Naive thymus-derived CD4-positive, alpha-beta T cell (primary cell): ENCODE data around the gene GHRH. TPM values are rescaled to one million over a fixed set of nuclear protein-coding genes. Genes with fewer than 3 reads are reported as not detected.

Source experiments
- ATAC-seq: fragments of 150-1000 bp; cut with Tn5 transposase; 2 replicates; pipeline ENCODE4 v1.10.0; 2021; ENCODE audit warnings: mild to moderate bottlenecking, moderate library complexity
- CTCF ChIA-PET: fragments of 350-600 bp; sonication (Branson Sonifier 250); formaldehyde crosslinking; loops from one replicate; lab custom pipeline; 2021; ENCODE audit warnings: antibody characterized with exemption; lab: Charles Lee
- POLR2A ChIA-PET: fragments of 350-600 bp; sonication (Branson Sonifier 250); formaldehyde crosslinking; loops from one replicate; lab custom pipeline; 2021; ENCODE audit warnings: antibody characterized with exemption, inconsistent platforms; lab: Charles Lee
- DNase-seq, 9 donors: peaks; one replicate each; pipeline versions ENCODE4 v3.0.0 to v3.0.0-alpha.2; 2020 to 2022; ENCODE audit warnings: mixed read lengths in 1 of 9
- H3K27ac ChIP-seq: one replicate; pipeline ENCODE4 v1.7.0; 2013; ENCODE audit warnings: mild to moderate bottlenecking, low read depth, low read length, moderate library complexity
- H3K27me3 ChIP-seq, 2 donors: one replicate each; pipeline ENCODE4 v1.7.0; 2013; ENCODE audit warnings: low read length in 2 of 2, mild to moderate bottlenecking in 2 of 2, moderate library complexity in 2 of 2; ENCODE audit not compliant: control insufficient read depth in 2 of 2, insufficient read depth in 2 of 2
- H3K36me3 ChIP-seq, 3 experiments: 1 replicate in 2 of 3; 2 replicates in 1 of 3; pipeline ENCODE4 v1.7.0; 2013; ENCODE audit warnings: low read length in 3 of 3, mild to moderate bottlenecking in 3 of 3, moderate library complexity in 1 of 3; ENCODE audit not compliant: insufficient read depth in 3 of 3, control insufficient read depth in 2 of 3
- H3K4me1 ChIP-seq, 2 donors: one replicate each; pipeline ENCODE4 v1.7.0; 2013; ENCODE audit warnings: low read length in 2 of 2, mild to moderate bottlenecking in 2 of 2, moderate library complexity in 1 of 2; ENCODE audit not compliant: control insufficient read depth in 2 of 2, insufficient read depth in 2 of 2
- H3K4me3 ChIP-seq: 2 replicates; pipeline ENCODE4 v1.7.0; 2013; ENCODE audit warnings: mild to moderate bottlenecking, low read length
- H3K9me3 ChIP-seq, 3 experiments: 1 replicate in 2 of 3; 2 replicates in 1 of 3; pipeline ENCODE4 v1.7.0; 2013; ENCODE audit warnings: low read length in 3 of 3; ENCODE audit not compliant: control insufficient read depth in 2 of 3
- H3K27ac Mint-ChIP-seq, 9 donors: one replicate each; pipeline ENCODE4 v1.8.0; 2020 to 2022; ENCODE audit warnings: mixed read lengths in 9 of 9, mild to moderate bottlenecking in 8 of 9, moderate library complexity in 5 of 9, inconsistent platforms in 2 of 9
- H3K27me3 Mint-ChIP-seq, 5 donors: one replicate each; pipeline ENCODE4 v1.8.0; 2021 to 2022; ENCODE audit warnings: mixed read lengths in 5 of 5, mild to moderate bottlenecking in 1 of 5
- H3K36me3 Mint-ChIP-seq, 5 donors: one replicate each; pipeline ENCODE4 v1.8.0; 2020 to 2022; ENCODE audit warnings: mixed read lengths in 5 of 5, mild to moderate bottlenecking in 3 of 5, inconsistent platforms in 1 of 5
- H3K4me1 Mint-ChIP-seq, 7 donors: one replicate each; pipeline ENCODE4 v1.8.0; 2020 to 2022; ENCODE audit warnings: mixed read lengths in 7 of 7, mild to moderate bottlenecking in 3 of 7, inconsistent platforms in 1 of 7
- H3K4me3 Mint-ChIP-seq, 10 donors: one replicate each; pipeline ENCODE4 v1.8.0; 2020 to 2022; ENCODE audit warnings: mild to moderate bottlenecking in 10 of 10, mixed read lengths in 10 of 10, moderate library complexity in 6 of 10, inconsistent platforms in 2 of 10
- H3K9me3 Mint-ChIP-seq, 11 donors: one replicate each; pipeline ENCODE4 v1.8.0; 2020 to 2022; ENCODE audit warnings: mixed read lengths in 11 of 11, mild to moderate bottlenecking in 4 of 11, inconsistent platforms in 1 of 11, moderate library complexity in 1 of 11
- intact Hi-C, 2 donors: fragments of 100-400 bp; cut with micrococcal nuclease; formaldehyde crosslinking; loops; one replicate each; pipeline ENCODE4 v1.15.1; 2023
- polyA plus RNA-seq, 2 donors: library from polyadenylated mRNA; unstranded; fragments of 300-500 nt; fragmentation: Illumina TruSeq; gene quantifications; one replicate each; pipeline ENCODE4 v1.2.3, GENCODE V29; 2021
- total RNA-seq, 6 experiments: library from RNA in 5 of 6; stranded (reverse) in 5 of 6; gene quantifications; 1 replicate in 5 of 6; 2 replicates in 1 of 6; pipeline ENCODE4 v1.2.3 and lab custom pipeline; 2021 to 2026

GHRH gene
- total and polyA plus RNA-seq, 7 experiments from 2014 or later: not detected

DNA sequence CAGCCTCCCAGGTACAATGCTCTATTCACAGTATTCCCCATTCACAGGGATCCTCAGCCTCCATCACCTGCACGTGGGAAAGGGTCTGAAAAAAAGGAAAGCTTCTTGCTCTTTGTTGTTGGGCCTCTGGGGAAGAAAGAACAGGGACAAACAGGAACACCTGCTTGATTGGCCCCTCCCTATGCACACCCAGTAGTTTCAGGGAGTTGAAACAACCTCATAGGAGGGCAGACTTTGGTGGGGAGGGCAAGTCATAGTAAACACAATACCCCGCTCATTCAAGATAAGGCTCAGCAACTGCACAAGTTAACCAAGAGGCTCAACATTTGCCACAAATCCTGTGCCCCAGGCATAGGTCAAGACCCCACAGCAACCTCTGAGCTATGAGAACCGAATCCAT is 1.7 kb downstream of the GHRH start:
- POLR2A ChIA-PET: no interaction called here
- no peaks in the 10 kb centered on the region for H3K9me3 Mint-ChIP-seq
- H3K27me3 Mint-ChIP-seq: peaks cover 0 to 9% (median 6%) of the 10 kb centered on the region in 5 donors
- DNase-seq (no peak), ATAC-seq (no peak)
- Histone ChIP-seq H3K36me3 (no peaks in the 10 kb centered on the region), H3K4me1 (no peaks in the 10 kb centered on the region), H3K27ac (no peak overlapping the region), H3K27me3 (no peaks in the 10 kb centered on the region), H3K4me3 (no peak overlapping the region), H3K9me3 (no peaks in the 10 kb centered on the region)
- CTCF ChIA-PET: interaction anchor here (0.6 to 1.0 kb wide), 3 partner anchors 9 to 344 kb away, joined by 3 to 4 read pairs (median 3); no protein-coding TSS in a partner anchor
- H3K4me3 Mint-ChIP-seq: no peak overlapping the region
- peak overlapping the region in 1 of 9 donors; percentile 19 for H3K27ac Mint-ChIP-seq
- H3K36me3 Mint-ChIP-seq: no peaks in the 10 kb centered on the region
- intact Hi-C loops: no loop called here
- H3K4me1 Mint-ChIP-seq: peaks cover 0 to 1% (median 0%) of the 10 kb centered on the region in 7 donors

DNA sequence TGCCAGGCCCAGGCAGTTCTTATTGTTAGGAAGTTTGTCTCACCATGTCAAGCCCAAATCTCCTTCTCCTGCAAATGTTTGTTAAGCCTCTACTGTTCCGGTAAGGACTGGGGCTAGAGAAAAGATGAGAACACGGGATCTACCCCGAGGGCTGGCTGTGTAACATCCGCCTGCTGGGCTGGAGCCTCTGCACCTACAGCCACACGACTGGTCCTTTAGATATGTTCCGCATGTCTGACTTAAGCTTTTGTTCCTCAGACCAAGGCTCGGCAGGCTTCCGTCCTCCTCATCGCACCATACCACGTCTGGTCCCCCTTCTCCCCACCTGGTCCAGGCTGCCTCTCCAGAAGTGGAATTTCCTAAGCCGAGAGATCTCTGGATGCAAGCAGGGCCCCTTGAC is 2.6 kb downstream of the GHRH start:
- Mint-ChIP-seq H3K27ac (no peak overlapping the region), H3K4me1 (peaks cover 0 to 1% (median 0%) of the 10 kb centered on the region in 7 donors), H3K4me3 (no peak overlapping the region), H3K27me3 (peaks cover 0 to 11% (median 9%) of the 10 kb centered on the region in 5 donors), H3K36me3 (no peaks in the 10 kb centered on the region), H3K9me3 (no peaks in the 10 kb centered on the region)
- Histone ChIP-seq H3K9me3 (no peaks in the 10 kb centered on the region), H3K4me3 (no peak overlapping the region), H3K27ac (no peak overlapping the region), H3K4me1 (no peaks in the 10 kb centered on the region), H3K36me3 (no peaks in the 10 kb centered on the region), H3K27me3 (no peaks in the 10 kb centered on the region)
- intact Hi-C loops: no loop called here
- POLR2A ChIA-PET: interaction anchor here (0.6 kb wide), 1 partner anchor 72 kb away, joined by 3 read pairs; no protein-coding TSS in a partner anchor
- DNase-seq (no peak), ATAC-seq (no peak)
- CTCF ChIA-PET: interaction anchor here (0.7 kb wide), 1 partner anchor 8 kb away, joined by 3 read pairs; no protein-coding TSS in a partner anchor

- no peak for DNase-seq
- no peak for ATAC-seq
- no peaks in the 10 kb centered on the region for H3K36me3 ChIP-seq
- intact Hi-C loops: no loop called here
- H3K9me3 ChIP-seq: no peaks in the 10 kb centered on the region
- H3K36me3 Mint-ChIP-seq: no peaks in the 10 kb centered on the region
- CTCF ChIA-PET: no interaction called here
- no peaks in the 10 kb centered on the region for H3K27me3 ChIP-seq
- peaks cover 0 to 1% (median 0%) of the 10 kb centered on the region in 7 donors for H3K4me1 Mint-ChIP-seq
- H3K9me3 Mint-ChIP-seq: no peaks in the 10 kb centered on the region
- no peak overlapping the region for H3K27ac ChIP-seq
- H3K27ac Mint-ChIP-seq: peak overlapping the region in 2 of 9 donors; percentile 43 to 53
- no peak overlapping the region for H3K4me3 ChIP-seq
- no peaks in the 10 kb centered on the region for H3K4me1 ChIP-seq
- H3K27me3 Mint-ChIP-seq: peaks cover 0 to 11% (median 9%) of the 10 kb centered on the region in 5 donors
- POLR2A ChIA-PET: no interaction called here
- H3K4me3 Mint-ChIP-seq: no peak overlapping the region
Measured at GRCh38 chr20:37257988-37258387, 3.6 kb downstream of the GHRH start.

DNA sequence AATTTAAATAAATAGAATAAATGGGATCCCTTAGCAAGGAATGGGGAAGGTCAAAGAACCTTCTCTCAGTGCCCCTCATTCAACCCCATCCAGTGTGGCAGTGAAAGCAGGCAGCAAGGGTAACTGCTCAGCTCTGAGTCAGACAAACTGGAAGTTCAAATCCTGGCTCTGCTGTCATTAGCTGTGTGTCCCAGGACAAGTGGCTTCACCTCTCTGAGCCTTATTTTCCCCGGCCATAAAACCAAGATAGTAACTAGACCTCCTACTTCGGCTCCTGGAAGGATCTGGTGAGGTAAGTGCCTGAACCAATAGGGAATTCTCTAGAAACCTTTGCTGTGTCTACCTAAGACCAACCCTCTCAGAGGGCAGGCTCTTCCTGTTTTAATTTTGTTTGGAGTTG is 4.1 kb downstream of the GHRH start:
- POLR2A ChIA-PET: no interaction called here
- H3K9me3 ChIP-seq: no peaks in the 10 kb centered on the region
- Mint-ChIP-seq H3K27ac (no peak overlapping the region), H3K9me3 (no peaks in the 10 kb centered on the region), H3K36me3 (no peaks in the 10 kb centered on the region), H3K4me3 (no peak overlapping the region), H3K27me3 (peaks cover 0 to 11% (median 8%) of the 10 kb centered on the region in 5 donors), H3K4me1 (peaks cover 0 to 1% (median 0%) of the 10 kb centered on the region in 7 donors)
- H3K27ac ChIP-seq: no peak overlapping the region
- no peak for DNase-seq
- no peaks in the 10 kb centered on the region for H3K4me1 ChIP-seq
- no peaks in the 10 kb centered on the region for H3K36me3 ChIP-seq
- no peak for ATAC-seq
- H3K27me3 ChIP-seq: no peaks in the 10 kb centered on the region
- H3K4me3 ChIP-seq: no peak overlapping the region
- intact Hi-C loops: no loop called here
- CTCF ChIA-PET: no interaction called here

GRCh38 chr20:37256286-37256685 is 5.3 kb downstream of the GHRH start:
- H3K4me3 Mint-ChIP-seq: peak overlapping the region in 1 of 10 donors; percentile 32
- ATAC-seq: no peak
- H3K27me3 Mint-ChIP-seq: peaks cover 0 to 11% (median 5%) of the 10 kb centered on the region in 5 donors
- Histone ChIP-seq H3K27ac (no peak overlapping the region), H3K4me1 (no peaks in the 10 kb centered on the region), H3K27me3 (no peaks in the 10 kb centered on the region), H3K4me3 (no peak overlapping the region), H3K36me3 (no peaks in the 10 kb centered on the region), H3K9me3 (no peaks in the 10 kb centered on the region)
- no peak for DNase-seq
- no peaks in the 10 kb centered on the region for H3K9me3 Mint-ChIP-seq
- ChIA-PET CTCF (interaction anchor here (0.6 kb wide), 1 partner anchor 1162 kb away, joined by 3 read pairs; no protein-coding TSS in a partner anchor), POLR2A (no interaction called here)
- peaks cover 0 to 1% (median 0%) of the 10 kb centered on the region in 7 donors for H3K4me1 Mint-ChIP-seq
- H3K27ac Mint-ChIP-seq: no peak overlapping the region
- intact Hi-C loops: no loop called here
- no peaks in the 10 kb centered on the region for H3K36me3 Mint-ChIP-seq

GRCh38 chr20:37254114-37254878 is 7.3 kb downstream of the GHRH start:
- Mint-ChIP-seq H3K27me3 (peaks cover 0 to 5% (median 0%) of the 10 kb centered on the region in 5 donors), H3K9me3 (no peaks in the 10 kb centered on the region), H3K4me3 (no peak overlapping the region), H3K4me1 (no peaks in the 10 kb centered on the region), H3K27ac (no peak overlapping the region), H3K36me3 (peaks cover 0 to 4% (median 0%) of the 10 kb centered on the region in 5 donors)
- no peak for DNase-seq
- Histone ChIP-seq H3K4me3 (no peak overlapping the region), H3K4me1 (no peaks in the 10 kb centered on the region), H3K9me3 (no peaks in the 10 kb centered on the region), H3K36me3 (no peaks in the 10 kb centered on the region), H3K27ac (no peak overlapping the region), H3K27me3 (no peaks in the 10 kb centered on the region)
- POLR2A ChIA-PET: no interaction called here
- CTCF ChIA-PET: interaction anchor here (0.7 kb wide), 1 partner anchor 521 kb away, joined by 4 read pairs; no protein-coding TSS in a partner anchor
- intact Hi-C loops: no loop called here
- no peak for ATAC-seq
